ENCODE data around the gene CREBL2.
"Not testable (repeated sequence)": the region's sequence is repeated elsewhere in the genome, so short reads cannot be mapped to it uniquely, and the experiment has no call there.

The CREBL2 gene

GRCh38 chr12:12618064-12618463, 6.4 kb downstream of the CREBL2 start:
- H2AFZ ChIP-seq (ENCODE audit: insufficient read depth, low read length, poor library complexity); H3K9ac ChIP-seq (ENCODE audit: low read length): not testable (repeated sequence)

GRCh38 chr12:12620730-12621315, 9.1 kb downstream of the CREBL2 start:
- no peak overlapping the region for H3K18ac ChIP-seq (ENCODE audit: low read length)
- H3K23ac ChIP-seq (ENCODE audit: low read length), result no peak overlapping the region
- no peak overlapping the region for H4K91ac ChIP-seq (ENCODE audit: low read depth, low read length)
- H3K27ac ChIP-seq (ENCODE audit: low read depth, low read length), result no peak overlapping the region
- no peaks in the 10 kb centered on the region for H3K79me1 ChIP-seq (ENCODE audit: low read length)
- no CpG with 5 or more reads among the region's 6 CpGs for WGBS (ENCODE audit: extremely low coverage, insufficient coverage, insufficient read length)
- H3K9me3 ChIP-seq (ENCODE audit: insufficient read depth, low read depth, low read length), result peaks cover 2% of the 10 kb centered on the region
- no peak overlapping the region for H2AK5ac ChIP-seq (ENCODE audit: low read length)
- no peak overlapping the region for H3K14ac ChIP-seq (ENCODE audit: low read length)
- peaks cover 0 to 2% of the 10 kb centered on the region in 2 experiments for H3K36me3 ChIP-seq (ENCODE audit: control insufficient read depth in 1 of 2, insufficient read depth in 2 of 2, low read length in 2 of 2)
- no peak overlapping the region for H3K9ac ChIP-seq (ENCODE audit: low read length)
- no peak for DNase-seq
- H2BK5ac ChIP-seq (ENCODE audit: low read depth, low read length, poor library complexity), result no peak overlapping the region
- no peak overlapping the region for H3K4ac ChIP-seq (ENCODE audit: low read depth, low read length)
- no peak overlapping the region for H2AFZ ChIP-seq (ENCODE audit: insufficient read depth, low read length, poor library complexity)
- H3K4me1 ChIP-seq (ENCODE audit: control insufficient read depth in 1 of 2, insufficient read depth in 2 of 2, low read length in 2 of 2), result no peaks in the 10 kb centered on the region
- no peak overlapping the region for H4K12ac ChIP-seq (ENCODE audit: low read depth, low read length)
- H2BK12ac ChIP-seq (ENCODE audit: low read length), result no peak overlapping the region
- H3K4me2 ChIP-seq (ENCODE audit: low read length), result no peak overlapping the region
- no peak overlapping the region for H3K4me3 ChIP-seq (ENCODE audit: low read depth, low read length)
- H3K27me3 ChIP-seq (ENCODE audit: insufficient read depth, low read length), result no peaks in the 10 kb centered on the region
- H4K8ac ChIP-seq (ENCODE audit: low read depth, low read length), result no peak overlapping the region
- no peaks in the 10 kb centered on the region for H3K79me2 ChIP-seq (ENCODE audit: control insufficient read depth, insufficient read depth, low read length, poor library complexity)
- H2BK120ac ChIP-seq (ENCODE audit: insufficient read depth, low read length, poor library complexity), result no peak overlapping the region

More at GRCh38 chr12:12618064-12618463, 6.4 kb downstream of the CREBL2 start:
- H2BK5ac ChIP-seq (ENCODE audit: low read depth, low read length, poor library complexity); H3K4ac ChIP-seq (ENCODE audit: low read depth, low read length); H3K36me3 ChIP-seq (ENCODE audit: control insufficient read depth in 1 of 2, insufficient read depth in 2 of 2, low read length in 2 of 2); H3K27ac ChIP-seq (ENCODE audit: low read depth, low read length); H3K9me3 ChIP-seq (ENCODE audit: insufficient read depth, low read depth, low read length); H4K8ac ChIP-seq (ENCODE audit: low read depth, low read length); H3K4me3 ChIP-seq (ENCODE audit: low read depth, low read length); H4K91ac ChIP-seq (ENCODE audit: low read depth, low read length); H2BK120ac ChIP-seq (ENCODE audit: insufficient read depth, low read length, poor library complexity); H2AK5ac ChIP-seq (ENCODE audit: low read length); H3K4me2 ChIP-seq (ENCODE audit: low read length); H3K14ac ChIP-seq (ENCODE audit: low read length); H3K23ac ChIP-seq (ENCODE audit: low read length); H3K79me2 ChIP-seq (ENCODE audit: control insufficient read depth, insufficient read depth, low read length, poor library complexity); H3K18ac ChIP-seq (ENCODE audit: low read length); H3K4me1 ChIP-seq (ENCODE audit: control insufficient read depth in 1 of 2, insufficient read depth in 2 of 2, low read length in 2 of 2); H3K27me3 ChIP-seq (ENCODE audit: insufficient read depth, low read length); H2BK12ac ChIP-seq (ENCODE audit: low read length); H3K79me1 ChIP-seq (ENCODE audit: low read length); DNase-seq; H4K12ac ChIP-seq (ENCODE audit: low read depth, low read length): not testable (repeated sequence)
- WGBS (ENCODE audit: extremely low coverage, insufficient coverage, insufficient read length), result no CpG with 5 or more reads among the region's 23 CpGs

- no CpG with 5 or more reads among the region's 3 CpGs for WGBS (ENCODE audit: extremely low coverage, insufficient coverage, insufficient read length)
- H3K9ac ChIP-seq (ENCODE audit: low read length), result no peak overlapping the region
- no peak overlapping the region for H3K4me3 ChIP-seq (ENCODE audit: low read depth, low read length)
- no peak overlapping the region for H3K4me2 ChIP-seq (ENCODE audit: low read length)
- no peak overlapping the region for H3K4ac ChIP-seq (ENCODE audit: low read depth, low read length)
- no peak overlapping the region for H2BK5ac ChIP-seq (ENCODE audit: low read depth, low read length, poor library complexity)
- H4K12ac ChIP-seq (ENCODE audit: low read depth, low read length), result no peak overlapping the region
- no peaks in the 10 kb centered on the region for H3K79me1 ChIP-seq (ENCODE audit: low read length)
- no peak overlapping the region for H3K23ac ChIP-seq (ENCODE audit: low read length)
- H3K27me3 ChIP-seq (ENCODE audit: insufficient read depth, low read length), result no peaks in the 10 kb centered on the region
- no peak overlapping the region for H2BK120ac ChIP-seq (ENCODE audit: insufficient read depth, low read length, poor library complexity)
- H4K8ac ChIP-seq (ENCODE audit: low read depth, low read length), result no peak overlapping the region
- no peak overlapping the region for H3K27ac ChIP-seq (ENCODE audit: low read depth, low read length)
- no peak overlapping the region for H3K14ac ChIP-seq (ENCODE audit: low read length)
- no peaks in the 10 kb centered on the region for H3K79me2 ChIP-seq (ENCODE audit: control insufficient read depth, insufficient read depth, low read length, poor library complexity)
- DNase-seq, result peak in 1 of 2 donors; percentile 41
- no peak overlapping the region for H2AK5ac ChIP-seq (ENCODE audit: low read length)
- H3K9me3 ChIP-seq (ENCODE audit: insufficient read depth, low read depth, low read length), result peaks cover 2% of the 10 kb centered on the region
- no peak overlapping the region for H4K91ac ChIP-seq (ENCODE audit: low read depth, low read length)
- H3K4me1 ChIP-seq (ENCODE audit: control insufficient read depth in 1 of 2, insufficient read depth in 2 of 2, low read length in 2 of 2), result no peaks in the 10 kb centered on the region
- H3K36me3 ChIP-seq (ENCODE audit: control insufficient read depth in 1 of 2, insufficient read depth in 2 of 2, low read length in 2 of 2), result peaks cover 0 to 2% of the 10 kb centered on the region in 2 experiments
- no peak overlapping the region for H3K18ac ChIP-seq (ENCODE audit: low read length)
- H2AFZ ChIP-seq (ENCODE audit: insufficient read depth, low read length, poor library complexity), result no peak overlapping the region
- H2BK12ac ChIP-seq (ENCODE audit: low read length), result no peak overlapping the region
These were observed 10.7 kb downstream of the CREBL2 start for GRCh38 chr12:12622418-12622817.

GRCh38 chr12:12624498-12624992, 12.9 kb downstream of the CREBL2 start:
- Histone ChIP-seq H2BK5ac (ENCODE audit: low read depth, low read length, poor library complexity) (no peak overlapping the region), H3K9ac (ENCODE audit: low read length) (no peak overlapping the region), H3K14ac (ENCODE audit: low read length) (no peak overlapping the region), H3K79me1 (ENCODE audit: low read length) (no peaks in the 10 kb centered on the region), H3K18ac (ENCODE audit: low read length) (no peak overlapping the region), H3K4me3 (ENCODE audit: low read depth, low read length) (no peak overlapping the region), H2AFZ (ENCODE audit: insufficient read depth, low read length, poor library complexity) (no peak overlapping the region), H3K27me3 (ENCODE audit: insufficient read depth, low read length) (no peaks in the 10 kb centered on the region), H3K36me3 (ENCODE audit: control insufficient read depth in 1 of 2, insufficient read depth in 2 of 2, low read length in 2 of 2) (peaks cover 0 to 2% of the 10 kb centered on the region in 2 experiments), H4K91ac (ENCODE audit: low read depth, low read length) (no peak overlapping the region), H3K79me2 (ENCODE audit: control insufficient read depth, insufficient read depth, low read length, poor library complexity) (no peaks in the 10 kb centered on the region), H3K4me2 (ENCODE audit: low read length) (no peak overlapping the region), H2BK12ac (ENCODE audit: low read length) (no peak overlapping the region), H2BK120ac (ENCODE audit: insufficient read depth, low read length, poor library complexity) (no peak overlapping the region), H3K4me1 (ENCODE audit: control insufficient read depth in 1 of 2, insufficient read depth in 2 of 2, low read length in 2 of 2) (no peaks in the 10 kb centered on the region), H4K8ac (ENCODE audit: low read depth, low read length) (no peak overlapping the region), H3K23ac (ENCODE audit: low read length) (no peak overlapping the region), H4K12ac (ENCODE audit: low read depth, low read length) (no peak overlapping the region), H3K4ac (ENCODE audit: low read depth, low read length) (no peak overlapping the region), H3K27ac (ENCODE audit: low read depth, low read length) (no peak overlapping the region), H3K9me3 (ENCODE audit: insufficient read depth, low read depth, low read length) (peaks cover 2% of the 10 kb centered on the region), H2AK5ac (ENCODE audit: low read length) (no peak overlapping the region)
- DNase-seq, result no peak
- WGBS (ENCODE audit: extremely low coverage, insufficient coverage, insufficient read length), result no CpG with 5 or more reads among the region's 5 CpGs
